ENCODE measurements around the gene R3HDM4.

The R3HDM4 gene

GRCh38 chr19:954272-954671 is 41.3 kb upstream of the R3HDM4 start:
- no peak overlapping the region for H3K9ac ChIP-seq (ENCODE audit: low read depth, low read length)

GRCh38 chr19:953445-954271 is 40.6 kb upstream of the R3HDM4 start:
- H3K36me3 ChIP-seq (ENCODE audit: insufficient read depth, low read length) = no peaks in the 10 kb centered on the region
- WGBS = 51% methylated on average over 28 of the region's 33 CpGs
- peaks cover 21% of the 10 kb centered on the region; the same call in 1 of the 2 replicates for H3K4me1 ChIP-seq (ENCODE audit: insufficient read depth, low read length)
- no peaks in the 10 kb centered on the region for H3K27me3 ChIP-seq (ENCODE audit: insufficient read depth, low read length)
- no peaks in the 10 kb centered on the region for H3K9me3 ChIP-seq (ENCODE audit: insufficient read depth, low read depth, low read length)
- H3K9ac ChIP-seq (ENCODE audit: low read depth, low read length) = no peak overlapping the region
- H3K4me3 ChIP-seq (ENCODE audit: low read length) = no peak overlapping the region
- peak overlapping the region; percentile 80 for H3K27ac ChIP-seq (ENCODE audit: low read depth, low read length)

More at GRCh38 chr19:954272-954671, 41.3 kb upstream of the R3HDM4 start:
- Histone ChIP-seq H3K27ac (ENCODE audit: low read depth, low read length) (no peak overlapping the region; the same call in 1 of the 2 replicates), H3K9me3 (ENCODE audit: insufficient read depth, low read depth, low read length) (no peaks in the 10 kb centered on the region), H3K27me3 (ENCODE audit: insufficient read depth, low read length) (no peaks in the 10 kb centered on the region), H3K4me1 (ENCODE audit: insufficient read depth, low read length) (peaks cover 21% of the 10 kb centered on the region; the same call in 1 of the 2 replicates), H3K4me3 (ENCODE audit: low read length) (no peak overlapping the region), H3K36me3 (ENCODE audit: insufficient read depth, low read length) (peaks cover 4% of the 10 kb centered on the region; the same call in 1 of the 2 replicates)
- WGBS = 73% methylated on average over 12 of the region's 14 CpGs

- Histone ChIP-seq H3K9me3 (ENCODE audit: insufficient read depth, low read depth, low read length) (no peaks in the 10 kb centered on the region), H3K4me3 (ENCODE audit: low read length) (0 out of 2 replicates have a peak overlapping the region, but pooled peaks have one; percentile 6), H3K27me3 (ENCODE audit: insufficient read depth, low read length) (no peaks in the 10 kb centered on the region), H3K36me3 (ENCODE audit: insufficient read depth, low read length) (peaks cover 5% of the 10 kb centered on the region; the same call in 1 of the 2 replicates), H3K27ac (ENCODE audit: low read depth, low read length) (peak overlapping the region; percentile 80), H3K9ac (ENCODE audit: low read depth, low read length) (peak overlapping the region; percentile 56), H3K4me1 (ENCODE audit: insufficient read depth, low read length) (peaks cover 21% of the 10 kb centered on the region; the same call in 1 of the 2 replicates)
- 50% methylated on average over 12 of the region's 21 CpGs for WGBS
Measured at GRCh38 chr19:952680-953444, 39.8 kb upstream of the R3HDM4 start.

- peaks cover 18% of the 10 kb centered on the region; the same call in 1 of the 2 replicates for H3K4me1 ChIP-seq (ENCODE audit: insufficient read depth, low read length)
- WGBS = 88% methylated on average over 14 of the region's 14 CpGs
- no peaks in the 10 kb centered on the region for H3K27me3 ChIP-seq (ENCODE audit: insufficient read depth, low read length)
- H3K9ac ChIP-seq (ENCODE audit: low read depth, low read length) = peak overlapping the region; percentile 56; the same call in 1 of the 2 replicates
- no peak overlapping the region for H3K4me3 ChIP-seq (ENCODE audit: low read length)
- H3K27ac ChIP-seq (ENCODE audit: low read depth, low read length) = peak overlapping the region; percentile 80
- no peaks in the 10 kb centered on the region for H3K9me3 ChIP-seq (ENCODE audit: insufficient read depth, low read depth, low read length)
- H3K36me3 ChIP-seq (ENCODE audit: insufficient read depth, low read length) = peaks cover 12% of the 10 kb centered on the region
Measured at GRCh38 chr19:952049-952679, 39.1 kb upstream of the R3HDM4 start.

- peaks cover 14% of the 10 kb centered on the region for H3K36me3 ChIP-seq (ENCODE audit: insufficient read depth, low read length)
- no peaks in the 10 kb centered on the region for H3K9me3 ChIP-seq (ENCODE audit: insufficient read depth, low read depth, low read length)
- 92% methylated on average over 17 of the region's 17 CpGs for WGBS
- no peaks in the 10 kb centered on the region for H3K27me3 ChIP-seq (ENCODE audit: insufficient read depth, low read length)
- H3K4me1 ChIP-seq (ENCODE audit: insufficient read depth, low read length) = peaks cover 13% of the 10 kb centered on the region; the same call in 1 of the 2 replicates
- no peak overlapping the region for H3K4me3 ChIP-seq (ENCODE audit: low read length)
- H3K9ac ChIP-seq (ENCODE audit: low read depth, low read length) = 0 out of 2 replicates have a peak overlapping the region, but pooled peaks have one; percentile 9
- no peak overlapping the region for H3K27ac ChIP-seq (ENCODE audit: low read depth, low read length)
Measured at GRCh38 chr19:950352-951066, 37.5 kb upstream of the R3HDM4 start.

GRCh38 chr19:948842-949496 is 36.0 kb upstream of the R3HDM4 start:
- H3K27me3 ChIP-seq (ENCODE audit: insufficient read depth, low read length) = no peaks in the 10 kb centered on the region
- no peak overlapping the region for H3K4me3 ChIP-seq (ENCODE audit: low read length)
- H3K36me3 ChIP-seq (ENCODE audit: insufficient read depth, low read length) = peaks cover 14% of the 10 kb centered on the region
- H3K9me3 ChIP-seq (ENCODE audit: insufficient read depth, low read depth, low read length) = no peaks in the 10 kb centered on the region
- H3K4me1 ChIP-seq (ENCODE audit: insufficient read depth, low read length) = peaks cover 9% of the 10 kb centered on the region; the same call in 1 of the 2 replicates
- 94% methylated on average over 24 of the region's 25 CpGs for WGBS
- no peak overlapping the region for H3K27ac ChIP-seq (ENCODE audit: low read depth, low read length)
- no peak overlapping the region for H3K9ac ChIP-seq (ENCODE audit: low read depth, low read length)

GRCh38 chr19:947707-948539 is 34.9 kb upstream of the R3HDM4 start:
- H3K9me3 ChIP-seq (ENCODE audit: insufficient read depth, low read depth, low read length) = no peaks in the 10 kb centered on the region
- H3K27me3 ChIP-seq (ENCODE audit: insufficient read depth, low read length) = no peaks in the 10 kb centered on the region
- H3K36me3 ChIP-seq (ENCODE audit: insufficient read depth, low read length) = peaks cover 20% of the 10 kb centered on the region
- H3K4me1 ChIP-seq (ENCODE audit: insufficient read depth, low read length) = peaks cover 7% of the 10 kb centered on the region; the same call in 1 of the 2 replicates
- no peak overlapping the region for H3K27ac ChIP-seq (ENCODE audit: low read depth, low read length)
- whole genome bisulfite sequencing = 93% methylated on average over 47 of the region's 47 CpGs
- no peak overlapping the region for H3K9ac ChIP-seq (ENCODE audit: low read depth, low read length)
- no peak overlapping the region for H3K4me3 ChIP-seq (ENCODE audit: low read length)

- 96% methylated on average over 30 of the region's 30 CpGs for WGBS
- H3K4me1 ChIP-seq (ENCODE audit: insufficient read depth, low read length) = 0 out of 2 replicates have a peak, but pooled peaks cover under 1% of the 10 kb centered on the region
- no peak overlapping the region for H3K27ac ChIP-seq (ENCODE audit: low read depth, low read length)
- no peak overlapping the region for H3K9ac ChIP-seq (ENCODE audit: low read depth, low read length)
- H3K9me3 ChIP-seq (ENCODE audit: insufficient read depth, low read depth, low read length) = no peaks in the 10 kb centered on the region
- no peaks in the 10 kb centered on the region for H3K27me3 ChIP-seq (ENCODE audit: insufficient read depth, low read length)
- H3K36me3 ChIP-seq (ENCODE audit: insufficient read depth, low read length) = peaks cover 25% of the 10 kb centered on the region
- no peak overlapping the region for H3K4me3 ChIP-seq (ENCODE audit: low read length)
Measured at GRCh38 chr19:947090-947706, 34.2 kb upstream of the R3HDM4 start.

Data from HUES64 (cell line).